GM12864 (cell line): ENCODE results near the gene TMSB10.

Source experiments
- DNase-seq: peaks from one replicate; pipeline ENCODE4 v3.0.0-alpha.2; 2011; ENCODE audit warnings: low read depth
- H3K4me3 ChIP-seq: 2 replicates; pipeline ENCODE4 v1.5.1; 2011; ENCODE audit warnings: mild to moderate bottlenecking, low read depth, low read length, control low read depth
- TF ChIP-seq, protein P1 (sequence below): IDR thresholded peaks from 2 replicates; pipeline ENCODE4 v1.5.1; 2011; ENCODE audit warnings: low read depth, mild to moderate bottlenecking, moderate library complexity, low read length, control low read depth, inconsistent platforms; ENCODE audit errors: missing control alignments

TMSB10 gene

DNA sequence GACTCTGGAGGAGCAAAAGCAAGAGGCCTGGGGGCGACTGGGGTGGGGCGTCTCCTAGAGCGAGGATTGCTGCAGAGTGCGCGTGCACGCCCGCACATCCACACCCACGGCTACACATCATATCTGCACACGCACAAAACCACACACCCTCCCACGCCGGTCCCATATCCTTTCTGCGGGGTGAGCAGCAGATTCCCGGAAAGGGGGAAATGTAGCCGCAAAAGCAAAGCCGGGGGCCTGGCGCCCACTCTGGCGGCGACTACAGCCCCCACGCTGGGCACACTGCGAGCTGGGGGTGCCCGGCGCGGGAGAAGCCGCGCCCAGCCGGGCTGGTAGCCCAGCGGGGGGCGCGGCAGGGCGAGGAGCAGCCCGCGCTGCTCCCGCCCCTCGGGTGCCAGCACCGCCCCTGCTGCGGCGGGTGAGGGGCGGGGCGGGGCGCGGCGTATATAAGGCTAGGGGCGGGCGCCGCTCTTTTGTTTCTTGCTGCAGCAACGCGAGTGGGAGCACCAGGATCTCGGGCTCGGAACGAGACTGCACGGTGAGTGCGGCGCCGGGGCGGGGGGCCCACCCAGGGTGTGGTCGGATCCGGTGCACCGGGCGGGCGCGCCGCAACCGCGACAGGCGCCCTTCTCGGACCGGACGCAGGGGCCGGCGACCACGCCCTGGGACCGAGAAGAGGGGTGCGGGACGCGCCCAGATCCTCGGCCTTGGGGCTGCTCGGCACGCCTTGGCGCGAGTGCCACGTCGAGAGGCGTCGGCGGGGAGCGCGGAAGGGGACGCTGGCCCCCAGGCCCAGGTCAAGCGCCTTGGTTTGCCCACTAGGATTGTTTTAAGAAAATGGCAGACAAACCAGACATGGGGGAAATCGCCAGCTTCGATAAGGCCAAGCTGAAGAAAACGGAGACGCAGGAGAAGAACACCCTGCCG is at the start of gene TMSB10:
TMSB10 (plus strand) TSS at position 476 of the 927 bp plus-strand sequence.
- DNase-seq = no peak
- peak within 1 kb of the TSS; percentile 89 for H3K4me3 ChIP-seq
- TF ChIP-seq, protein P1, sequence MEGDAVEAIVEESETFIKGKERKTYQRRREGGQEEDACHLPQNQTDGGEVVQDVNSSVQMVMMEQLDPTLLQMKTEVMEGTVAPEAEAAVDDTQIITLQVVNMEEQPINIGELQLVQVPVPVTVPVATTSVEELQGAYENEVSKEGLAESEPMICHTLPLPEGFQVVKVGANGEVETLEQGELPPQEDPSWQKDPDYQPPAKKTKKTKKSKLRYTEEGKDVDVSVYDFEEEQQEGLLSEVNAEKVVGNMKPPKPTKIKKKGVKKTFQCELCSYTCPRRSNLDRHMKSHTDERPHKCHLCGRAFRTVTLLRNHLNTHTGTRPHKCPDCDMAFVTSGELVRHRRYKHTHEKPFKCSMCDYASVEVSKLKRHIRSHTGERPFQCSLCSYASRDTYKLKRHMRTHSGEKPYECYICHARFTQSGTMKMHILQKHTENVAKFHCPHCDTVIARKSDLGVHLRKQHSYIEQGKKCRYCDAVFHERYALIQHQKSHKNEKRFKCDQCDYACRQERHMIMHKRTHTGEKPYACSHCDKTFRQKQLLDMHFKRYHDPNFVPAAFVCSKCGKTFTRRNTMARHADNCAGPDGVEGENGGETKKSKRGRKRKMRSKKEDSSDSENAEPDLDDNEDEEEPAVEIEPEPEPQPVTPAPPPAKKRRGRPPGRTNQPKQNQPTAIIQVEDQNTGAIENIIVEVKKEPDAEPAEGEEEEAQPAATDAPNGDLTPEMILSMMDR = peak; percentile 26

GRCh38 chr2:84855731-84856130 is 49.7 kb upstream of the TMSB10 start:
- H3K4me3 ChIP-seq = no peak overlapping the region
- no peak for DNase-seq
- TF ChIP-seq, protein P1 = no peak

DNA sequence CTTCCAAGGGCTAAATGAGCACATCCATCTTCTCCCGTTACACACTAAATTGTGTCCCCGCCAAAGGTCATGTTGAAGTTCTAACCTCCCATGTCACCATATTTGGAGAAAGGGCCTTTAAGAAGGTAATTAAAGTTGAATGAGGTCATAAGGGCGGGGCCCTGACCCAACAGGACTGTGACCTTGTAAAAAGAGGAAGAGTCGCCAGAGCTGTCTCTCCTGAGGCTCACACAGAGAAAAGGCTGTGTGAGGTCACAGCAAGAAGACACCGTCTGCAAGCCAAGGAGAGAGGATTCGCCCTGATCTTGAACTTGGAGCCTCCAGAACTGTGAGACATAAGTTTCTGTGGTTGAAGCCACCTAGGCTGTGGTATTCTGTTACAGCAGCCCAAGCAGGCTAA is 48.7 kb upstream of the TMSB10 start:
- DNase-seq = no peak
- TF ChIP-seq, protein P1 = no peak
- H3K4me3 ChIP-seq = no peak overlapping the region

DNA sequence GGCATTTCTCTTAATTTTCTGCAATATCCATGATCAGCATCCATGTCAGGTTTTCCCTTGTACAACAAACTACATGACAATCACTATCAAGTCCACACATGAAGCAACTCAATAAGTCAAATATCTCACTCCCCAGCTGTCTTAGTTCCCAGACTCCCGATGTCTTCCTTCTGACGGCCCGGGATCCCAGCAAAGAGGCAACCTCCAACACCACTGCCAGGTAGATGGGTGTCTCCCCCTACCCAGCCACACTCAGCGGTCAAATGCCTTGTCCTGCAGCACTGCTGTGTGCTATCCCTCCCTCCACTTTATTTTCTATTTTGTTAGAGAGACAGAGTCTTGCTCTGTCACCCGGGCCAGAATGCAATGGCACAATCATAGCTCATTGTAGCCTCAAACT is 47.9 kb upstream of the TMSB10 start:
- no peak overlapping the region for H3K4me3 ChIP-seq
- TF ChIP-seq, protein P1 = no peak

GRCh38 chr2:84858123-84858522 is 47.3 kb upstream of the TMSB10 start:
- H3K4me3 ChIP-seq = no peak overlapping the region
- no peak for DNase-seq
- TF ChIP-seq, protein P1 = peak; percentile 22

More for the DNA sequence above, 47.9 kb upstream of the TMSB10 start:
- DNase-seq = no peak

DNA sequence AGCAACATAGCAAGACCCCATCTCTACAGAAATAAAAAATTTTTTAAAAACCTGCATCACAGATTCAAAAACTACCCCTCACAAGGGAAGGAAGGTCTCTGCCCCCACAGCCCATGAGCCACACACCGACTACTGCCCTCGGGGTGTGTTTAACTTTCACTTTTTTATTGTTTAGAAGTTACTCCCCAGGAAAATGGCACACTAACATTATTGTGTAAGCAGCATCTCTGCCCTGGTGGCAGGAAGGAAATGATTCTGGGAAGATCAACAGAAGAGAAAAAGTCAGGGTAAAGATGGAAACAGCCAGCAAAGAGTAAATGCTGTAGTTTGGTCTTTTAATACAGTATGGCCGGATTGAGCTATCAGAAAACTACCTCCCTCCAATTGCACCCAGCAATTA is 46.5 kb upstream of the TMSB10 start:
- no peak for DNase-seq
- no peak overlapping the region for H3K4me3 ChIP-seq
- TF ChIP-seq, protein P1 = no peak

DNA sequence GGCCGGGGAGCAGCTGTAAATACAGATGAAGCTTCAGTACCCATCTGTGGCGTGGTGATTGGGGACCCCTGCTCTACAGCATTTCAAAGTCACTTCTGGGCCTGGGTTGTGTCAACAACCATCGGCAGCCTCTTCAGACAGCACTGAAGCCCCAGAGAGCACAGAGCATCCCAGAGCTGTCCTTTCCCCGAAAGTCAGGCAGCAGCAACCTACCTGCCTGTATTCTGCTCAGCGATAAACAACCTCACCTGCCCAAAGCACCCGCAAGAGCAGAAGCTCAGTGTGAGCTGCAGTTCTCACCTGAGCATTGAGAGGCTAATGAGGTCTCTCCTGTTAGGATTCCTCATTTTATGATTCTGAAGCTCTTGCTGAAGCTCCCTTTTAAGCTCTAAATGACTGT is 43.9 kb upstream of the TMSB10 start:
- no peak overlapping the region for H3K4me3 ChIP-seq
- DNase-seq = no peak
- TF ChIP-seq, protein P1 = no peak
